ENCODE results near the gene ESF1. TPM values are rescaled to one million over a fixed set of nuclear protein-coding genes. Genes with fewer than 3 reads are reported as not detected.

Gene ESF1
- total RNA-seq, 1 donor from 2014 or later: 12.9 TPM

Other genes starting within 250 kb of the ESF1 start
- gene TASP1, start 146.0 kb downstream of the ESF1 start, total RNA-seq: 4.3 TPM
- gene NDUFAF5, start 109 bp upstream of the ESF1 start, total RNA-seq: 71.6 TPM
- 1.7 TPM for gene SEL1L2, start 205.7 kb upstream of the ESF1 start, total RNA-seq
- gene MACROD2, start 210.6 kb upstream of the ESF1 start, total RNA-seq: 5.0 TPM